GM12875 (cell line): Measurements from ENCODE around the gene DTNBP1.
"Not testable (repeated sequence)": the region's sequence is repeated elsewhere in the genome, so short reads cannot be mapped to it uniquely, and the experiment has no call there.

Experiments used
- H3K4me3 ChIP-seq: one replicate; pipeline ENCODE4 v1.5.1; 2011; ENCODE audit warnings: low read depth, low read length, control low read depth
- CTCF ChIP-seq: IDR thresholded peaks from 2 replicates; pipeline ENCODE4 v1.5.1; 2011; ENCODE audit warnings: low read depth, mild to moderate bottlenecking, control low read depth, inconsistent platforms, low read length, moderate library complexity, borderline replicate concordance; ENCODE audit not compliant: insufficient read depth

DTNBP1 gene

GRCh38 chr6:15550546-15551123 lies 112.2 kb downstream of the DTNBP1 start:
- no peak for TF ChIP-seq CTCF
- H3K4me3 ChIP-seq: no peak overlapping the region

- no peak overlapping the region for H3K4me3 ChIP-seq
- no peak for TF ChIP-seq CTCF
Measured at GRCh38 chr6:15549371-15549770, 113.5 kb downstream of the DTNBP1 start.

- no peak overlapping the region for H3K4me3 ChIP-seq
- TF ChIP-seq CTCF: no peak
Measured at GRCh38 chr6:15547400-15547799, 115.4 kb downstream of the DTNBP1 start.

- TF ChIP-seq CTCF: no peak
Measured at GRCh38 chr6:15546591-15546990, 116.2 kb downstream of the DTNBP1 start.

GRCh38 chr6:15544321-15544900 lies 118.4 kb downstream of the DTNBP1 start:
- TF ChIP-seq CTCF: no peak
- H3K4me3 ChIP-seq: no peak overlapping the region

More at GRCh38 chr6:15546591-15546990, 116.2 kb downstream of the DTNBP1 start:
- H3K4me3 ChIP-seq: no peak overlapping the region

- H3K4me3 ChIP-seq: not testable (repeated sequence)
Measured at GRCh38 chr6:15543332-15543917, 119.4 kb downstream of the DTNBP1 start.

- no peak overlapping the region for H3K4me3 ChIP-seq
- TF ChIP-seq CTCF: no peak
Measured at GRCh38 chr6:15539722-15540270, 123.0 kb downstream of the DTNBP1 start.
